ENCODE results near the gene MRPL12. TPM values are rescaled to one million over a fixed set of nuclear protein-coding genes. Genes with fewer than 3 reads are reported as not detected.

MRPL12 gene
- total RNA-seq, 1 experiment from 2014 or later: 140 TPM

DNA sequence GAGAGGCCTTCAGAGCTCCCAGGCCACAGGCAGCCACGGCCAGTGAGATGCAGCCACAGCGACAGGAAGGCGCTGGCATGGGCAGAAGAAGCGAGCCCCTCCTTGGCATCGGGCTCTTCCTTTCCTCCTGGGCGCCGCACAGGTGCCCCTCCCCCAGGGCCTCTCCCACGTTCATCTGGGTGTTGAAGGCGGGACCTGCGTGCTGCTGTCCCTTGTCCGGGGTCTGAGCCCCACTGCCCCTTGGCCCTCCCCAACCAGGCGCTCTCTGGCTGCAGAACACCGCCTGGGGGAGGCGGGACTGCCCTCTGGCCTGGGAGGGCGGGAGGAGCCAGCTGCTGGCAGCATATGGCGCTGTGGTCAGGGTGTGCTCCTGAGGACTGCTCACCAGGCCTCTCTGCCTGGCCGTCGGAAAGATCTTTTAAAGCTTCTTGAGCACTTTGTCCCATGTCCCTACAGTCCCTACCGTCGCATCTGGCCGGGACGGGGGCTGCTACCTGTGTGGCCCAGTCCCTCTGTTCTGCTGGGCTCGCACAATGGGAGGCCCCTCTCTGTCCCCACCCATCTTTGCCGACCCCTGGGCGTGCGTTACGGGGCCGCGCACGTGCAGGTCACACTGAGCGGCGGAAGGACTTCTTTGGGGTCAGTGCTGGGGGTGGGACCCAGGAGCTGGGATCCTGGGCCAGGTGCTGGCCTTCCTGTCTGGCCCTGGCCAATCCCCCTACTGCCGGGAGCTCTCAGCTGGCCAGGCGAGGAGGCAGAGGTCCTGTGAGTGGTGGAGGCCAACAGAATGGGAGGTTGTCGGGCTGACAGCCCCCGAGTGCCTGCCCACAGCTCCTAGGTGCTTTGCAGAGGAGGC lies 10.6 kb downstream of the MRPL12 start:
- no peak overlapping the region for H3K14ac ChIP-seq (ENCODE audit: insufficient read depth, low read length)
- no peak overlapping the region for H3K9ac ChIP-seq (ENCODE audit: extremely low read depth, insufficient read length, low read length)
- no peak overlapping the region for H3T11ph ChIP-seq (ENCODE audit: low read length)
- no peak overlapping the region for H4K91ac ChIP-seq (ENCODE audit: insufficient read length, low read depth, low read length)
- TF ChIP-seq, protein P1, sequence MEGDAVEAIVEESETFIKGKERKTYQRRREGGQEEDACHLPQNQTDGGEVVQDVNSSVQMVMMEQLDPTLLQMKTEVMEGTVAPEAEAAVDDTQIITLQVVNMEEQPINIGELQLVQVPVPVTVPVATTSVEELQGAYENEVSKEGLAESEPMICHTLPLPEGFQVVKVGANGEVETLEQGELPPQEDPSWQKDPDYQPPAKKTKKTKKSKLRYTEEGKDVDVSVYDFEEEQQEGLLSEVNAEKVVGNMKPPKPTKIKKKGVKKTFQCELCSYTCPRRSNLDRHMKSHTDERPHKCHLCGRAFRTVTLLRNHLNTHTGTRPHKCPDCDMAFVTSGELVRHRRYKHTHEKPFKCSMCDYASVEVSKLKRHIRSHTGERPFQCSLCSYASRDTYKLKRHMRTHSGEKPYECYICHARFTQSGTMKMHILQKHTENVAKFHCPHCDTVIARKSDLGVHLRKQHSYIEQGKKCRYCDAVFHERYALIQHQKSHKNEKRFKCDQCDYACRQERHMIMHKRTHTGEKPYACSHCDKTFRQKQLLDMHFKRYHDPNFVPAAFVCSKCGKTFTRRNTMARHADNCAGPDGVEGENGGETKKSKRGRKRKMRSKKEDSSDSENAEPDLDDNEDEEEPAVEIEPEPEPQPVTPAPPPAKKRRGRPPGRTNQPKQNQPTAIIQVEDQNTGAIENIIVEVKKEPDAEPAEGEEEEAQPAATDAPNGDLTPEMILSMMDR (conservative IDR thresholded peaks at IDR 0.05): no peak
- Mint-ChIP-seq H3K27ac (peak overlapping the region in 1 of 3 experiments; percentile 39; a peak in 1 of 7 replicates), H3K4me3 (peak overlapping the region; percentile 75 to 95; a peak in 4 of 5 replicates), H3K4me1 (peaks cover 24% of the 10 kb centered on the region in 2 experiments), H3K36me3 (ENCODE audit: insufficient read depth in 1 of 3, low read depth in 3 of 3) (peaks cover 6 to 21% (median 9%) of the 10 kb centered on the region in 3 experiments), H3K27me3 (ENCODE audit: low read depth) (no peaks in the 10 kb centered on the region; the same call in 1 of the 2 replicates), H3K9me3 (no peaks in the 10 kb centered on the region; a peak in 1 of 5 replicates)
- H4K5ac ChIP-seq (ENCODE audit: insufficient read length, low read depth, low read length): no peak overlapping the region
- no peak overlapping the region for H3K27ac ChIP-seq (ENCODE audit: insufficient read length, low read depth, low read length)
- H2BK15ac ChIP-seq (ENCODE audit: low read depth, low read length): no peak overlapping the region
- H2BK120ac ChIP-seq (ENCODE audit: low read depth, low read length, poor library complexity, severe bottlenecking): no peak overlapping the region
- no CpG with 5 or more reads among the region's 36 CpGs for WGBS (ENCODE audit: extremely low coverage, insufficient read length, low lambda C conversion rate)
- no peaks in the 10 kb centered on the region for H4K20me1 ChIP-seq (ENCODE audit: control insufficient read depth, insufficient read depth, insufficient read length)
- H3K9me3 ChIP-seq (ENCODE audit: control insufficient read depth, low read depth, low read length): no peaks in the 10 kb centered on the region
- H2BK20ac ChIP-seq (ENCODE audit: low read depth, low read length, poor library complexity, severe bottlenecking): no peak overlapping the region
- peaks cover 20% of the 10 kb centered on the region for H3K23me2 ChIP-seq (ENCODE audit: insufficient read length, low read depth, low read length, poor library complexity, severe bottlenecking)
- H3K79me1 ChIP-seq (ENCODE audit: insufficient read depth, low read depth, low read length, poor library complexity, severe bottlenecking): no peaks in the 10 kb centered on the region
- H3K18ac ChIP-seq (ENCODE audit: insufficient read length, low read depth, low read length): no peak overlapping the region
- H3K79me2 ChIP-seq (ENCODE audit: insufficient read depth, low read length): no peaks in the 10 kb centered on the region; the same call in 1 of the 2 replicates
- DNase-seq: no peak
- H2BK5ac ChIP-seq (ENCODE audit: insufficient read length, low read length): no peak overlapping the region
- no peaks in the 10 kb centered on the region for H3K27me3 ChIP-seq (ENCODE audit: insufficient read depth, low read length)
- H3K23ac ChIP-seq (ENCODE audit: insufficient read length, low read depth, low read length): no peak overlapping the region
- no peaks in the 10 kb centered on the region; the same call in 1 of the 2 replicates for H3K4me1 ChIP-seq (ENCODE audit: insufficient read depth, low read length)
- H4K8ac ChIP-seq (replicated peaks; ENCODE audit: insufficient read length, low read depth, low read length): no peak overlapping the region
- peak overlapping the region; percentile 62 for H3K4me2 ChIP-seq (ENCODE audit: insufficient read depth, insufficient read length, low read length)
- no peak overlapping the region for H2BK12ac ChIP-seq (ENCODE audit: insufficient read length, low read depth, low read length)
- no peak overlapping the region for H2AK5ac ChIP-seq (ENCODE audit: insufficient read length, low read length)
- H2AFZ ChIP-seq (ENCODE audit: low read length): no peak overlapping the region
- no peak overlapping the region for H3K56ac ChIP-seq (ENCODE audit: insufficient read length, low read depth, low read length)
- H3K4ac ChIP-seq (ENCODE audit: low read depth, low read length): no peak overlapping the region

Measured in H9 (cell line).